K562 (cell line): Measurements from ENCODE around the gene HOXA4. TPM values are rescaled to one million over a fixed set of nuclear protein-coding genes. Genes with fewer than 3 reads are reported as not detected.
A peak's percentile ranks its signal among the peaks of the same experiment; 100 is the strongest.

Experiments
- ATAC-seq: fragments of 200-7000 bp; cut with Tn5 transposase; 3 replicates; pipeline ENCODE4 v1.9.1; 2020; ENCODE audit warnings: moderate library complexity
- BruUV-seq: library from RNA; stranded (reverse); fragments of 400-500 nt; replicated peaks from 2 replicates; lab custom pipeline; 2021; lab: Mats Ljungman, UMichigan
- CTCF ChIA-PET: fragments of 300-600 bp; formaldehyde crosslinking; extraction: SDS; loops from one replicate; lab custom pipeline; 2021; ENCODE audit warnings: low intra/inter-chr PET ratio; lab: Yijun Ruan, JAX
- POLR2A ChIA-PET: fragments of 300-600, 350-650 bp; sonication (Branson Sonifier 250); formaldehyde crosslinking; extraction: SDS; loops from one replicate; lab custom pipeline; 2021; ENCODE audit warnings: antibody characterized with exemption, inconsistent platforms; lab: Yijun Ruan, JAX
- DNase-seq, 4 experiments: peaks; one replicate each; pipeline versions ENCODE4 v3.0.0 to v3.0.0-alpha.2; 2011 to 2018; ENCODE audit warnings: low spot score in 3 of 4, mixed read lengths in 3 of 4; ENCODE audit errors: extremely low read depth in 1 of 4
- FAIRE-seq: peaks from 2 replicates; lab custom pipeline; 2011; peaks lifted over from hg19 to GRCh38; lab: Jason Lieb, UNC
- H2AFZ ChIP-seq: 2 replicates; pipeline ENCODE4 v1.6.0; 2011; ENCODE audit warnings: low read depth, low read length, control low read depth, inconsistent platforms
- H3K27ac ChIP-seq: fragments of 200-600 bp; 3 replicates; pipeline ENCODE4 v1.8.0; 2011; ENCODE audit warnings: low read depth, mild to moderate bottlenecking, control low read depth, inconsistent platforms, low read length, moderate library complexity, mixed read lengths; ENCODE audit errors: extremely low read depth
- H3K27me3 ChIP-seq, 2 experiments: fragments of 300-600 bp in 1 of 2; 2 replicates in 1 of 2; 3 replicates in 1 of 2; pipeline versions ENCODE4 v1.6.0 to v1.8.0; 2011; ENCODE audit warnings: inconsistent platforms in 2 of 2, low read length in 2 of 2, mild to moderate bottlenecking in 1 of 2, mixed read lengths in 1 of 2, moderate library complexity in 1 of 2; ENCODE audit not compliant: control insufficient read depth in 2 of 2, insufficient read depth in 2 of 2
- H3K36me3 ChIP-seq: fragments of 300-600 bp; 3 replicates; pipeline ENCODE4 v1.8.0; 2011; ENCODE audit warnings: mild to moderate bottlenecking, low read length, inconsistent platforms; ENCODE audit not compliant: control insufficient read depth, insufficient read depth
- H3K4me1 ChIP-seq, 2 experiments: fragments of 200-600 bp in 1 of 2; replicated peaks in 1 of 2; 2 replicates in 1 of 2; 3 replicates in 1 of 2; pipeline versions ENCODE4 v1.5.1 to v1.8.0; 2011; ENCODE audit warnings: inconsistent platforms in 2 of 2, low read length in 2 of 2, mild to moderate bottlenecking in 1 of 2, mixed read lengths in 1 of 2, moderate library complexity in 1 of 2; ENCODE audit not compliant: control insufficient read depth in 2 of 2, insufficient read depth in 2 of 2
- H3K4me2 ChIP-seq: 2 replicates; pipeline ENCODE4 v1.6.1; 2011; ENCODE audit warnings: low read length, control low read depth, inconsistent platforms, mixed read lengths; ENCODE audit not compliant: insufficient read depth
- H3K4me3 ChIP-seq: fragments of 200-600 bp; sonication (generic), shearing (Covaris generic); 2 replicates; pipeline ENCODE4 v1.5.1; 2016; ENCODE audit warnings: control low read depth, inconsistent platforms
- H3K79me2 ChIP-seq: fragments of 200-600 bp; 3 replicates; pipeline ENCODE4 v1.8.0; 2011; ENCODE audit warnings: low read length, inconsistent platforms; ENCODE audit not compliant: control insufficient read depth, insufficient read depth
- H3K9ac ChIP-seq, 2 experiments: 2 replicates each; pipeline versions ENCODE4 v1.6.0 to v1.6.1; 2011; ENCODE audit warnings: low read depth in 2 of 2, low read length in 2 of 2, control low read depth in 1 of 2, inconsistent platforms in 1 of 2, mild to moderate bottlenecking in 1 of 2, mixed read lengths in 1 of 2; ENCODE audit not compliant: insufficient read depth in 1 of 2
- H3K9me1 ChIP-seq: one replicate; pipeline ENCODE4 v1.6.0; 2011; ENCODE audit warnings: inconsistent platforms, mild to moderate bottlenecking, low read length, moderate library complexity; ENCODE audit not compliant: control insufficient read depth, insufficient read depth
- H3K9me3 ChIP-seq: replicated peaks from 2 replicates; pipeline ENCODE4 v1.5.1; 2011; ENCODE audit warnings: low read depth, low read length, inconsistent platforms; ENCODE audit not compliant: control insufficient read depth, insufficient read depth
- H4K20me1 ChIP-seq: replicated peaks from 2 replicates; pipeline ENCODE4 v1.6.1; 2011; ENCODE audit warnings: low read length, inconsistent platforms, mixed read lengths; ENCODE audit not compliant: control insufficient read depth, insufficient read depth
- CBFA2T2 ChIP-seq: fragments of 450-650 bp; conservative IDR thresholded peaks from 2 replicates; pipeline ENCODE4 v1.6.1; 2017; ENCODE audit warnings: mild to moderate bottlenecking
- HMGN3 ChIP-seq: IDR thresholded peaks from 2 replicates; pipeline ENCODE4 v1.6.1; 2011; ENCODE audit warnings: borderline replicate concordance, low read depth, mild to moderate bottlenecking, mixed read lengths, low read length; ENCODE audit not compliant: insufficient read length; ENCODE audit errors: extremely low read depth
- JUNB ChIP-seq: fragments of 450-650 bp; formaldehyde crosslinking; conservative IDR thresholded peaks from 2 replicates; pipeline ENCODE4 v1.4.0; 2020; ENCODE audit warnings: mild to moderate bottlenecking
- PURB ChIP-seq: sonication (generic); formaldehyde crosslinking; IDR thresholded peaks from 2 replicates; pipeline ENCODE4 v1.9.0; 2021; ENCODE audit warnings: low read depth, mild to moderate bottlenecking, missing genetic modification reagents
- SMARCC2 ChIP-seq: fragments of 450-650 bp; IDR thresholded peaks from 2 replicates; pipeline ENCODE4 v1.6.1; 2017; ENCODE audit warnings: antibody characterized with exemption, moderate library complexity, mild to moderate bottlenecking, low read depth
- THRAP3 ChIP-seq: fragments of 450-650 bp; IDR thresholded peaks from 2 replicates; pipeline ENCODE4 v1.6.1; 2016; ENCODE audit warnings: mild to moderate bottlenecking, inconsistent platforms, borderline replicate concordance
- WGBS: fragments of 100-300 bp; shearing (Covaris generic); methylation state at CpG from one replicate; pipeline ENCODE4 v1.1.6; 2016; ENCODE audit warnings: low coverage, mixed read lengths; ENCODE audit not compliant: insufficient coverage; ENCODE audit errors: missing lambda C conversion rate; 5-methylcytosine and 5-hydroxymethylcytosine counted together
- in situ Hi-C: fragments of 300-500 bp; cut with MboI; formaldehyde crosslinking; loops from 4 replicates; pipeline ENCODE4 v1.15.0; 2018; ENCODE audit warnings: inconsistent platforms, mixed read lengths
- intact Hi-C: fragments of 100-400 bp; cut with micrococcal nuclease; formaldehyde crosslinking; loops from 2 replicates; pipeline ENCODE4 v1.14.2; 2022
- polyA plus RNA-seq, 8 experiments: library from polyadenylated mRNA; depleted of rRNA in 4 of 8; stranded (reverse) in 5 of 8; unstranded in 3 of 8; fragments of >200 nt; fragmentation: Nextera tagmentation in 2 of 8; fragmentation: Illumina TruSeq in 1 of 8; extraction: Ambion mirVana in 2 of 8; extraction: Trizol in 1 of 8; gene quantifications; 2 replicates each; pipeline versions ENCODE4 v1.2.1 to v1.2.3, GENCODE V29; 2011 to 2014; ENCODE audit warnings: inconsistent platforms in 1 of 8, missing spikeins in 1 of 8
- total RNA-seq, 7 experiments: library from RNA; depleted of rRNA in 6 of 7; stranded (reverse); fragments of >200 nt in 6 of 7; fragmentation: Illumina TruSeq in 2 of 7; extraction: Trizol in 2 of 7; gene quantifications; 2 replicates each; pipeline versions ENCODE4 v1.2.1 to v1.2.3, GENCODE V29; 2011 to 2021; ENCODE audit warnings: low replicate concordance in 1 of 7
- TF ChIP-seq, protein P1 (sequence below): fragments of 450-650 bp; IDR thresholded peaks from 2 replicates; pipeline ENCODE4 v1.6.1; 2016; ENCODE audit warnings: mild to moderate bottlenecking, moderate library complexity

Gene HOXA4
- total and polyA plus RNA-seq, 9 of the 15 experiments (the other 6 are each of a cell fraction or from before 2014, with no cell fraction given): not detected

DNA sequence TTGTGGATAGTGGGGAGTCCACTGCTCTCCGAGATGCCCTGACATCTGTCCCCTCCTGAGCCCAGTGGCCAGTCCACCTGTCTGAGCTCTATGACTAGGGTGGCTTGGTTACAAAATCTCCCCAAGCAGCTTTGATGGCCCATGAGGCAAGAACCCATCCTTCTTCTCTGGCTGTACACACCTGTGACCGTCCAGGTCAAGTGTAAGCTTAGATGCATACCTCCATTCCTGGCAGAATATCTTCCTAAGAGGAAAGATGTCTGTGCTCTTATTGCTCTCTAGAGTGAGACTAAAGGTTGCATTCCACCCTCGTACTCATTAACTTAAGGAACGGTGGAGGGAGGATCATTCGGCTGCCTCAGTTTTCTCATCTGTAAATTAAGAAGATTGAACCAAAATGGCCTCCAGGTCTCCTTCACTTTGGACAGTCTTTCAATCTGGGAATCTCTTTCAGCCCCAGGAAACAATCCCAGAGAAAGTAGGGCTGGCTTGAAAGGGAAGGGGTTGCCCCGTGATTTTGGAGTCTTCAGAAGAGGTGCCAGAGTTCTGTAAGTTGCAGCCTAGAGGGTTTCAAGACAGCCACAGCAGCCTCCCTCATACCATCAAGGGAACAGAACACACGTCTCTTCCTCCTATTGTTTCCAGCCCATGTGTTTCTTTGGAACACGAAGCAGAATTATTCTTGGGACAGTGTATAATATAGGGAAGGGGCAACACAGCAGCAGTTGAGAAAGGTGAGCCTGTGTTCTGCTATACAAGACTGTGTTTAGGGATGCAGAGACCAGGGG lies 5.5 kb downstream of the HOXA4 start (continued):
- no peak for TF ChIP-seq PURB
- TF ChIP-seq THRAP3: no peak
- no peak for TF ChIP-seq SMARCC2

DNA sequence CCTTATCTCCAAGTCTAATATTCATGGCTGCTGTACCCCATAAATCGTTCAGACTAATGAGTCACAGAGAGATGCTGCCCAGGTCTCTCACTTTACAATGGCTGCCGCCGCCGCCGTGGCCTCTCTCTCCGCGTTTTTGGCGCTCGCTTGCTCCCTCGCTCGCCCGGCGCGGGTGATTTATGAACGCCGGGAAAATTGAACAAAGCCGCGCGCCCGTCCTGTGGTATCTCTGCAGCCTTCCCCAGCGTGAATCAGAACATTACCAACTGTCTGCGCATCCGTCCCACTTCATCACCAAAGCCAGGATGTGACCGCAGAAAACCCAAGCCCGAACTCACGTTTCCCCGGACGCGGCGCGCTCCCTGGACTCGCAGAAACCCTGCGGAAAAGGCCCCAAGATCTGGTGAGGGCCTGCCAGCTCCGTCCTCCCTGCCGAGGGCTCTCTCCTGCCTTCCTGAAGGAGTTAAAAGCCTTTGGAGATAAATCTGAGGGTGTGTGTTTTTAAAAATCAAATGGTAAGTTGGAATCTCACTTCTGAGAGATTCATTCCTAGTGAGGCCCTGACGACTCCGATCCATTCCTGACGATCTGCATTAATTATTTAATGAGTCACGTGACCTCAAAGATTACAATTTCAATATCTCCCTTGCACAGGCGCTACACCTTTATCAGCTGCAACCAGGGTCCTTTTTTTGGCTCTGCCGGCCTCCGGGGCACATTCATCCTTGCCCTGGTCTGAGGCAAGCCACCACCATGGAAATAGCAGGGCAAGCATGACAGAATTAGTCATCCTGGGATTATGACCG lies 6.3 kb downstream of the HOXA4 start:
- ATAC-seq (no peak), DNase-seq (no peak), FAIRE-seq (no peak)
- WGBS: 31% methylated on average over 36 of the region's 43 CpGs
- in situ Hi-C loops: no loop called here
- Histone ChIP-seq H3K27me3 (peaks cover 26 to 61% of the 10 kb centered on the region in 2 experiments; a peak in 4 of 5 replicates), H3K9ac (no peak overlapping the region), H3K4me1 (no peaks in the 10 kb centered on the region), H3K36me3 (no peaks in the 10 kb centered on the region), H3K9me3 (no peaks in the 10 kb centered on the region), H3K4me3 (no peak overlapping the region), H3K9me1 (no peaks in the 10 kb centered on the region), H3K79me2 (no peaks in the 10 kb centered on the region), H4K20me1 (no peaks in the 10 kb centered on the region; the same call in none of the 2 replicates), H2AFZ (no peak overlapping the region), H3K4me2 (no peak overlapping the region), H3K27ac (no peak overlapping the region)
- POLR2A ChIA-PET: no interaction called here
- intact Hi-C loops: no loop called here
- no TSS peak for BruUV-seq
- CTCF ChIA-PET: no interaction called here
- no peak for TF ChIP-seq HMGN3
- TF ChIP-seq, protein P1, sequence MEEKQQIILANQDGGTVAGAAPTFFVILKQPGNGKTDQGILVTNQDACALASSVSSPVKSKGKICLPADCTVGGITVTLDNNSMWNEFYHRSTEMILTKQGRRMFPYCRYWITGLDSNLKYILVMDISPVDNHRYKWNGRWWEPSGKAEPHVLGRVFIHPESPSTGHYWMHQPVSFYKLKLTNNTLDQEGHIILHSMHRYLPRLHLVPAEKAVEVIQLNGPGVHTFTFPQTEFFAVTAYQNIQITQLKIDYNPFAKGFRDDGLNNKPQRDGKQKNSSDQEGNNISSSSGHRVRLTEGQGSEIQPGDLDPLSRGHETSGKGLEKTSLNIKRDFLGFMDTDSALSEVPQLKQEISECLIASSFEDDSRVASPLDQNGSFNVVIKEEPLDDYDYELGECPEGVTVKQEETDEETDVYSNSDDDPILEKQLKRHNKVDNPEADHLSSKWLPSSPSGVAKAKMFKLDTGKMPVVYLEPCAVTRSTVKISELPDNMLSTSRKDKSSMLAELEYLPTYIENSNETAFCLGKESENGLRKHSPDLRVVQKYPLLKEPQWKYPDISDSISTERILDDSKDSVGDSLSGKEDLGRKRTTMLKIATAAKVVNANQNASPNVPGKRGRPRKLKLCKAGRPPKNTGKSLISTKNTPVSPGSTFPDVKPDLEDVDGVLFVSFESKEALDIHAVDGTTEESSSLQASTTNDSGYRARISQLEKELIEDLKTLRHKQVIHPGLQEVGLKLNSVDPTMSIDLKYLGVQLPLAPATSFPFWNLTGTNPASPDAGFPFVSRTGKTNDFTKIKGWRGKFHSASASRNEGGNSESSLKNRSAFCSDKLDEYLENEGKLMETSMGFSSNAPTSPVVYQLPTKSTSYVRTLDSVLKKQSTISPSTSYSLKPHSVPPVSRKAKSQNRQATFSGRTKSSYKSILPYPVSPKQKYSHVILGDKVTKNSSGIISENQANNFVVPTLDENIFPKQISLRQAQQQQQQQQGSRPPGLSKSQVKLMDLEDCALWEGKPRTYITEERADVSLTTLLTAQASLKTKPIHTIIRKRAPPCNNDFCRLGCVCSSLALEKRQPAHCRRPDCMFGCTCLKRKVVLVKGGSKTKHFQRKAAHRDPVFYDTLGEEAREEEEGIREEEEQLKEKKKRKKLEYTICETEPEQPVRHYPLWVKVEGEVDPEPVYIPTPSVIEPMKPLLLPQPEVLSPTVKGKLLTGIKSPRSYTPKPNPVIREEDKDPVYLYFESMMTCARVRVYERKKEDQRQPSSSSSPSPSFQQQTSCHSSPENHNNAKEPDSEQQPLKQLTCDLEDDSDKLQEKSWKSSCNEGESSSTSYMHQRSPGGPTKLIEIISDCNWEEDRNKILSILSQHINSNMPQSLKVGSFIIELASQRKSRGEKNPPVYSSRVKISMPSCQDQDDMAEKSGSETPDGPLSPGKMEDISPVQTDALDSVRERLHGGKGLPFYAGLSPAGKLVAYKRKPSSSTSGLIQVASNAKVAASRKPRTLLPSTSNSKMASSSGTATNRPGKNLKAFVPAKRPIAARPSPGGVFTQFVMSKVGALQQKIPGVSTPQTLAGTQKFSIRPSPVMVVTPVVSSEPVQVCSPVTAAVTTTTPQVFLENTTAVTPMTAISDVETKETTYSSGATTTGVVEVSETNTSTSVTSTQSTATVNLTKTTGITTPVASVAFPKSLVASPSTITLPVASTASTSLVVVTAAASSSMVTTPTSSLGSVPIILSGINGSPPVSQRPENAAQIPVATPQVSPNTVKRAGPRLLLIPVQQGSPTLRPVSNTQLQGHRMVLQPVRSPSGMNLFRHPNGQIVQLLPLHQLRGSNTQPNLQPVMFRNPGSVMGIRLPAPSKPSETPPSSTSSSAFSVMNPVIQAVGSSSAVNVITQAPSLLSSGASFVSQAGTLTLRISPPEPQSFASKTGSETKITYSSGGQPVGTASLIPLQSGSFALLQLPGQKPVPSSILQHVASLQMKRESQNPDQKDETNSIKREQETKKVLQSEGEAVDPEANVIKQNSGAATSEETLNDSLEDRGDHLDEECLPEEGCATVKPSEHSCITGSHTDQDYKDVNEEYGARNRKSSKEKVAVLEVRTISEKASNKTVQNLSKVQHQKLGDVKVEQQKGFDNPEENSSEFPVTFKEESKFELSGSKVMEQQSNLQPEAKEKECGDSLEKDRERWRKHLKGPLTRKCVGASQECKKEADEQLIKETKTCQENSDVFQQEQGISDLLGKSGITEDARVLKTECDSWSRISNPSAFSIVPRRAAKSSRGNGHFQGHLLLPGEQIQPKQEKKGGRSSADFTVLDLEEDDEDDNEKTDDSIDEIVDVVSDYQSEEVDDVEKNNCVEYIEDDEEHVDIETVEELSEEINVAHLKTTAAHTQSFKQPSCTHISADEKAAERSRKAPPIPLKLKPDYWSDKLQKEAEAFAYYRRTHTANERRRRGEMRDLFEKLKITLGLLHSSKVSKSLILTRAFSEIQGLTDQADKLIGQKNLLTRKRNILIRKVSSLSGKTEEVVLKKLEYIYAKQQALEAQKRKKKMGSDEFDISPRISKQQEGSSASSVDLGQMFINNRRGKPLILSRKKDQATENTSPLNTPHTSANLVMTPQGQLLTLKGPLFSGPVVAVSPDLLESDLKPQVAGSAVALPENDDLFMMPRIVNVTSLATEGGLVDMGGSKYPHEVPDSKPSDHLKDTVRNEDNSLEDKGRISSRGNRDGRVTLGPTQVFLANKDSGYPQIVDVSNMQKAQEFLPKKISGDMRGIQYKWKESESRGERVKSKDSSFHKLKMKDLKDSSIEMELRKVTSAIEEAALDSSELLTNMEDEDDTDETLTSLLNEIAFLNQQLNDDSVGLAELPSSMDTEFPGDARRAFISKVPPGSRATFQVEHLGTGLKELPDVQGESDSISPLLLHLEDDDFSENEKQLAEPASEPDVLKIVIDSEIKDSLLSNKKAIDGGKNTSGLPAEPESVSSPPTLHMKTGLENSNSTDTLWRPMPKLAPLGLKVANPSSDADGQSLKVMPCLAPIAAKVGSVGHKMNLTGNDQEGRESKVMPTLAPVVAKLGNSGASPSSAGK: no peak
- TF ChIP-seq CBFA2T2: peak; percentile 36
- no peak for TF ChIP-seq JUNB (CRISPR knock-in tag)
